Activated CD4-positive, alpha-beta T cell treated with anti-CD3 and anti-CD28 coated beads, Interleukin-10, Interleukin-2, amounts not matched to agents 100 ng/mL and 50 ng/mL, durations not matched to agents 16 hours and 8 hours (primary cell): ENCODE measurements around the gene PARK7.
"Not testable (repeated sequence)": the region's sequence is repeated elsewhere in the genome, so short reads cannot be mapped to it uniquely, and the experiment has no call there.

Experiments used
- DNase-seq: peaks from one replicate; pipeline ENCODE4 v3.0.0-alpha.2; 2020

The PARK7 gene

DNA sequence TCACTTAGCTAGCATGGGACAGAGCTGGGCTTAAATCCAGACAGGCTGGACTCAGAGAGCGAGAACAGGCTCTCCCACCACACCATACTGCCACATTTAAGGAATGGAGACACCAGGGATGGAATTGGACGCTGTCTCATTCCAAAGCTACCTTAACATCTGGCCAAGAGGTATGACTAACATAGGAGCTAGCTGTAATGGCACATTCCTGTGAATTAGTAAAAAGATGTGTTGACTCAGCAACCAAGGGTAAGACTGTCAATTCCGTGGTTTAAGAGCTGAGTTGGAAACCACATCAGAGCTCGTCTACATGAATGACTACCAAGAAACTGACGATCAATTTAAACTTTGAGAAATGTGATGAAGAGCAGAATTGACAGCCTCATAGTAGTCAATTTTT is 12.6 kb upstream of the PARK7 start:
- peak; percentile 93 for DNase-seq

GRCh38 chr1:7952791-7953190 is 8.7 kb upstream of the PARK7 start:
- not testable (repeated sequence) for DNase-seq

DNA sequence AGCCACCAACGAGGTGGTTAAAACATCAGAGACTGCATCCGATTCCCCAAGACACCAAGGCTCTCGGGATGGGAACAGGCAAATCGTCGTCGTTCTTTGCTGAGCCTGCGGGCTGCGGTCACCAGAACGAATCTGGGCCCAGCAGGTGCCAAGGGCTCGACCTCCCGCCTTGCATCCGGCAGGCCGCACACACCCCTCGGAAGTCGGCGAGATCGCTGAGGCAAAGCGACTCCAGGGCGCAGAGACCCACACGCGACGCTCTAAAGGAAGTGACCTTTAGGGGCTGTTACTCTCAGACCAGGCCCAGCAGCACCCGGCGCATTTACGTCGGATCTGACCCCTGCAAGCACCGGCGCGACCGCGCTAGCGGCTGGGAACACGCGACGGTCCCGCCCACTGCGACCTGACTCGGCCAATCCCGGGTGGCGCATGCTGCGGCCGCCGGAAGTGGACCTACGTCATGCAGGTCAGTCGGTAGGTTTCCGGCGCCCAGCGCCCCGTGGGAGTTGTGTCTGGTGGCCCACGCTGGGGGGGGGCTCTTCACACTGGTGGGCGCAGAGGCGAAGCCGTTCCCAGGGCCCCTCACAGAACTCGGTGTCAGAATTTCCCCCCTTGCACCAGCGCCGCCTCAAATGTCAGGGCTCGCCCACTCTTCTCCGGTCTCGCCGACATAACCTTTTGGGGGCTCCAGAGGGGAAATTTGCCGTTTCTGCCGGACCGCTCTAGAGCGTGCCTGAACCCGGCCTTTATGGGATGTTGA is 7.5 kb upstream of the PARK7 start:
- DNase-seq = peak; percentile 97

GRCh38 chr1:7954683-7955082 is 6.8 kb upstream of the PARK7 start:
- DNase-seq = no peak

GRCh38 chr1:7956218-7957032 is 5.1 kb upstream of the PARK7 start:
- DNase-seq = no peak

DNA sequence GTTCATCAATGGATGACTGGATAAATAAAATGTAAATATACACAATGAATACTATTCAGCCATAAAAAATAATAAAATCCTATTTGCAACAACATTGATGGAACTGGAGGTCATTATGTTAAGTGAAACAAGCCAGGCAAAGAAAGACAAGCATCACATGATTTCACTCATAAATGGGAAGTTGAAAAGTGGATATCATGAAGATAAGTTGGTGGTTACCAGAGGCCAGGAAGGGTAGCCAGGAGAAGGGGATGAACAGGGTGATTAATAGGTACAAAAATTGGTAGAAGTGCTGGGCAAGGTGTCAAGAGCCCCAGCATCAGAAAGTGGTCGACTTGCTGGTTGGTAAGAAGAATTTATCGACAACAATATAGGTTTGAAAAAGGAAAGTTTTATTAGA is 1.3 kb upstream of the PARK7 start:
- no peak for DNase-seq

DNA sequence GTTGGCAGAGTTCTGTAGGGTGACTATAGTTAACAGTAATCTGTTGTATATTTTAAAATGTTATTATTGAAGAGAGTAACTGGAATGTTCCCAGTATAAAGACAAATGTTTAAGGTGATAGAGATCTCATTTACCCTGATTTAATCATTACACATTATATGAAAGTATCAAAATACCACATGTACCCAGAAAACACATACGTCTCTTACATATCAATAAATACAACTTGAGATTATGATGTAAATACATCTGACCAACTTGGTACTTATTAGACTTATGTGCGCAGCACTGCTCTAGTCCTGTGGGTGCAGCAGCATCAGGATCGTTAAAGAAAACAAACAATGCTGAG is 670 bp upstream of the PARK7 start:
- no peak for DNase-seq

DNA sequence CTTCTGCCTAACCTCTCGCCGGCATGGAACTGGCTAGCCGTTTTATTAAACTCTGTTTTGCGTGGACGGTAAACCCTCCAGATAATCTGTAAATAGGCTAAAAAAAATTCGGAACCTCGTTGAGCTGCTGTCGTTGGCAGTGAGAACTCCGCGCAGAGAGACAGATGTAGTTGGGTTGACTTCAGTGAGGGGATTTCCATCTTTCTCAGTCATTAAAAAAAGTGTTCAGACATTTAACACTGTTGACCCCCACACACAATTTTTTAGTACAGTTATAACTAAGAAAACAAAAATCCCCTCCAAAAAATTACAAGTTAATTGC is 464 bp downstream of the PARK7 start:
- no peak for DNase-seq

- DNase-seq = no peak
These were observed 1.3 kb downstream of the PARK7 start for GRCh38 chr1:7962636-7963377.

DNA sequence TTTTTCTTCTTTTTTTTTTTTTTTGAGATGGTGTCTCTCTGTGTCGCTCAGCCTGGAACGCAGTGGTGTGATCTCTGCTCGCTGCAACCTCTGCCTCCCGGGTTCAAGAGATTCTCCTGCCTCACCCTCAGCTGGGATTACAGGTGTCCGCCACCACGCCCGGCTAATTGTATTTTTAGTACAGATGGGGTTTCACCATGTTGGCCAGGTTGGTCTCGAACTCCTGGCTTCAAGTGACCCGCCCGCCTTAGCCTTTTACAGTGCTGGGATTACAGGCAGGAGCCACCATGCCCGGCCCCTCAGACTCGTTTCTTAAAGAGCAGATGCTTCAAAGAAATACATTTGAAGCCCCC is 1.8 kb downstream of the PARK7 start:
- DNase-seq = not testable (repeated sequence)

- not testable (repeated sequence) for DNase-seq
These were observed 2.3 kb downstream of the PARK7 start for GRCh38 chr1:7963841-7964240.

DNA sequence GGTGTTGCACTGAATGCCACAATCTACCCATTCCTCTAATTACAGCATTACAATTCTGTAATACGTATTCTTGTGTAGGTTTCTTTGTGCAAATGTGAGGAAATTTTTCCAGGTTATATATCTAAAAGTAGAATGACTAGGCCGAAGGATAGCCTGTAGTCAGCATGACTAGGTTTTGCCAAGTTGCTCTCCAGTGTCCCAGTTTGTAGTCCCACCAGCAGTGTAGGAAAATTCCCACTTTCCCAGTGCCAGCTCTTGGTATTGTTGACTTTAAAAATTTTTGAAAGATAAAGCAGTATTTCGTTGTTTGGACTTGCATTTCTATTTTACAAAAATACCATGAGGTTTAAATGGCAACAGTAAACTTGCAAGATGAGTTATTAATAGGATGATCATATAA is 3.0 kb downstream of the PARK7 start:
- DNase-seq = no peak

GRCh38 chr1:7967196-7967595 is 5.7 kb downstream of the PARK7 start:
- DNase-seq = no peak

DNA sequence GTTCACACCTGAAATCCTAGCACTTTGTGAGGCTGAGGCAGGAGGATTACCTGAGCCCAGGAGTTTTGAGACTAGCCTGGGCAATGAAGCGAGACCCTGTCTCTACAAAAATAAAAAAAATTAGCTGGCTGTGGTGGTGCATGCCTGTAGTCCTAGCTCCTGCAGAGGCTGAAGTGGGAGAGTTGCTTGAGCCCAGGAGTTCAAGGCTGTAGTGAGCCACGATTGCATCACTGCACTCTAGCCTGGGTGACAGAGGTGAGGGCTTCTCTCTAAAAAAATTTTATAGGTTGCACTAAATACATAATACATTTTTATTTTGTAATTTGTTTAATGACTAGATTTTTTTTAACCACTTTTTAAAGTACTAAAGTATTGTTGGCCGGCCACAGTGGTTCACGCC is 6.1 kb downstream of the PARK7 start:
- no peak for DNase-seq

- no peak for DNase-seq
These were observed 8.7 kb downstream of the PARK7 start for GRCh38 chr1:7970246-7970645.

GRCh38 chr1:7971024-7971423 is 9.5 kb downstream of the PARK7 start:
- no peak for DNase-seq

DNA sequence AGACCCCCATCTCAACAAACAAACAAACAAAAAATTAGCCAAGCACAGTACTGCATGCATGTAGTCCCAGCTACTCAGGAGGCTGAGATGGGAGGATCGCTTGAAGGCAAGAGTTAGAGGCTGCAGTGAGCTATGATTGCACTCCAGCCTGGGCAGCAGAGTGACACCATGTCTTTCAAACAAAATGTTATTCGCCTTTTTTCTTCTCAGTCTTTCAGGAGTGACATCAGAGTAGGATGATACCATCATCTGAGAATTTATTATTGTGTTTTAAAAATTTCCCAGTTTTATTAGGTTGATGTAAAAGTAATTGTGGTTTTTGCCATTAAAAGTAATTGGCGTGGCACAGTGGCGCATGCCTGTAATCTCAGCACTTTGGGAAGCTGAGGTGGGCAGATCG is 10.8 kb downstream of the PARK7 start:
- no peak for DNase-seq

DNA sequence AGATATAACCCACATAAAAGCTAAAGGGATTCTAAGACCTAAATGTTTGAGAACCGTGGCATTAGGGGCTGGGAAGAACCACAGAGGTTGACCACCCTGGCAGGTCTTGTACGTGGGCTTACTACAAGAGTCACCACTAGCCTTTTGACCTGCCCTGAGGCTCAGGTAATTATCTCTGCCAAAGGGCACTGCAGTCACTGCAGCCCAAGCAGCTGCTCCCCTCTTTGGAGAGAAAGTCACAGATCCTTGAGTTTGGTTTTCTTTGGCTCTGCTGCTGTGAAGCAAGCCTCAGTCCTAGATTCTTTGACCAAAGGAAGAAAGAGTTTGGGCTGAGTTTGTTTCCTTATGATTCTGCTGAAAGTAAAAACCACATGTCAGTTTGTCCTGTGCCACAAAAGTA is 11.6 kb downstream of the PARK7 start:
- DNase-seq = no peak

DNA sequence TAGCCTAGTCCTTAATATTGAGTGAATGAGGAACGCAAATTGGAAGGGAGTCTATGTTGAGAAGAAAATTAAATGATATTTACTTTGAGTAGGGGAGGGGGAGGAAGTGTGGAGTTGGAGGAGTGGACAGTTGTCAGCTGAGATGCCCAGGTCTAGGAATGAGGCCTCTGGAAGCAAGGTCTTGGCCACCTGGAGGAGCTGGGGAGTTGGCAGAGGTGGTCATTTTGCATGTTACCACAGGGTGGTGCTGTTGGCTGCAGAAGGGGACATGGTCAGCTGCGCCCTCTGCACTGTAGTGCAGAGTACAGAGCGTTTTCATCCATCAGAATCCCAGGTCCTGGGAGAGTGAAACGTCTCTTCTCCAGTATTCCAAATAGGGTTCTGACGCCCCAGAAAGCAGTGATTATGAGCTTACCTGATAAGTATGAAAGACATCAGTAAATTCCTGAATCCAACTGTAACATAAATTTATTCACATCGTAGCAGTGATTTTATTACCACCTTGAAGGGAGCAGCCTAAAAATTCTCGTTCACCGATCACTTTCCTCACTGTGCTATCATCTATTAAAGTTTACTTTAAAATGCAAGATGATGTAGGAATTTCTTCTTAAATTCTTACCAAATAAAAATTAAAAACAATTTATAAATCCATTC is 13.8 kb downstream of the PARK7 start:
- peak; percentile 49 for DNase-seq

DNA sequence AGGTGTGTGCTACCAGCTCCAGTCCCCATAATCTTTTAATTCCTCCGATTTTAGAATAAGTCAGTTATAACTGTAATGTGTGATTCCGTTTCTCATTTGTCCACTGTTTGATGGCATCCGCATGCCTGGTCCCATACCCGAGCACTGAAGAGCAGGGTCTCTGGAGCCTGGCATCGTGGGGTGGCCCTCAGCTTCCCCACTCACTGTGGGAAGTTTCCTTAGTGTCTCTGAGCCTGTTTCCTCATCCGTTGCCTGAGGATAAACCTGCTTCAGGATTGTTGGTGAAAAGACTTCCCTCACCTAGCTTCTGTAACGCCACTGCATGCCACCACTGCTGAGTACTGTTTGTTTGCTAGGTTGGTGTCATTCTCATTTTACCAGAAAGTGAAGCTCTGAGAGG is 19.5 kb downstream of the PARK7 start:
- DNase-seq = no peak

GRCh38 chr1:7983086-7983778 is 21.7 kb downstream of the PARK7 start:
- DNase-seq = no peak

GRCh38 chr1:7984811-7985210 is 23.3 kb downstream of the PARK7 start:
- DNase-seq = no peak
